Astrocyte (in vitro differentiated cells and primary cell): ENCODE results near the gene CSF1.

ENCODE experiments used
- CTCF ChIP-seq: IDR thresholded peaks from 2 replicates; pipeline ENCODE4 v1.5.1; 2011; ENCODE audit warnings: low read depth, mild to moderate bottlenecking, inconsistent platforms, low read length, moderate library complexity; ENCODE audit not compliant: insufficient read depth
- EZH2 ChIP-seq: IDR thresholded peaks from 2 replicates; pipeline ENCODE4 v1.6.1; 2012; ENCODE audit warnings: mild to moderate bottlenecking, low read length, inconsistent platforms; ENCODE audit not compliant: insufficient read depth

DNA sequence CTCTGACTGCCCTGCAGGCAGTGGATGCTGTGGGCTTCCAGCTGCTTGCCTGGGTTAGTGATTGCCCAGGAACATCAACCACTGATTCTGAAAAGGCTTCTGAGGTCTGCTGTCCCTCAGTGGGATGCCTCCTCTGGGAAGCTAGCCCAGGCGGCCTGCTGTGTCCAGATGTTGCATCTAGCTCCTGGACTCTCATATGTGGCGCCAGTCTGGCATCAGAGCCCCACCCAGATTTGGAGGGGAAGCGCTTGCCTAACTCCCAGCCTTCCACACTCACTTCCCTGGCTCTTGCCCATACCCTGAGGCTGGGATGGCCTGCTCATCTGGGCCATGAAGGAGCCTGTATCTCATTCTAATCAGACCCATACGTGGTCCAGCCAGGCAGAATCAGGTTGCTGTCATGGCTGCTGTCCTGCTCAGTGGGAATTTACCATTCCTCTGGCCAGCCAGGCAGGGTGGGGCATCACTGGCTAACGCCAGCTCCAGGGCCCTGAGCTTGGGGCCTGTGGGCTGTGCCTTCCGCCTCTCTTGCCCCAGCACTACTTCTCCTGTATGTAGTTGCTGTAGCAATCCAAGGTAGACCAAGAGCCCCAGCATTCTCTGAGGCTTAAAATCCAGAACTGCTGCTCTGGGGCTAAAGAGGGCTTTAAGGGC, 4.1 kb downstream of the CSF1 start:
- TF ChIP-seq CTCF (no peak), EZH2 (no peak)
